WI38 (cell line): ENCODE measurements around the gene CES2.

Experiments used
- H3K4me3 ChIP-seq: 2 replicates; pipeline ENCODE4 v1.5.1; 2011; ENCODE audit warnings: low read depth, mild to moderate bottlenecking, control low read depth, low read length
- TF ChIP-seq, protein P1 (sequence below): IDR thresholded peaks from 2 replicates; pipeline ENCODE4 v1.5.1; 2012; ENCODE audit warnings: low read depth, mild to moderate bottlenecking, control low read depth, low read length

Gene CES2

DNA sequence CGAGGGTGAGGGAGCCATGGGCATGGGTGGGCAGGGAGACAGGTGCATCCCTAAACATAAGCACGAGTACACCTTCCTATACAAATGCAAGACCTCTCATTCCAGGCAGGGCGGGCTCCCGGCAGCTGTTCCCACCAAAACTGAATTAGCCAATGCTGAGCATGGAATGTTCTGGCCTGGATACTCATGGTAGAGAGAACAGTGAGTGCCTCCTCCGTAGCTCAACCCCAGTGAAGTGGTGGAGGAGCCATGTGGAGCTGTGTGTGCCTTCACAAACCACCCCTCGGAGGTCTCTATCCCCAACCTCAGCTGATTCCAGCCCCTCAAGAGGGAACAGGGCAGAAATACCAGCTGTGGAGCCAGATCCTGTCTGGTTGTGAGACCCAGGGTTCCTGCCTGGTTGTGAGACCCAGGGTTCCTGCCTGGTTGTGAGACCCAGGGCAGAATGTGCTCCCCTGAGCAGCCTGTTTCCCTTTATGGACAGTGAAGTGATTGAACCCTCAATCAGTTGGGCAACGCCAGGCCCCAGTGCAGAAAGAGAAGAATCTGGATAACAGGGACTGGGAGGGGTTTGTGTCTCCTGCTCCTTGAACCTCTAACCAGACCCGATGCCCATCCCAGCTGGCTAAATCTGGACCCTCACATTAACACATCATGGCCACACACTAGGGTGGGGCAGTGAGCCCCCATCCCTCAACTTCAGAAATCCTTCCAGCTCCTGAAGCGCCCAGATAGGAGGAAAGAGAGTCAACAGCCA lies 14.2 kb upstream of the CES2 start:
- TF ChIP-seq, protein P1, sequence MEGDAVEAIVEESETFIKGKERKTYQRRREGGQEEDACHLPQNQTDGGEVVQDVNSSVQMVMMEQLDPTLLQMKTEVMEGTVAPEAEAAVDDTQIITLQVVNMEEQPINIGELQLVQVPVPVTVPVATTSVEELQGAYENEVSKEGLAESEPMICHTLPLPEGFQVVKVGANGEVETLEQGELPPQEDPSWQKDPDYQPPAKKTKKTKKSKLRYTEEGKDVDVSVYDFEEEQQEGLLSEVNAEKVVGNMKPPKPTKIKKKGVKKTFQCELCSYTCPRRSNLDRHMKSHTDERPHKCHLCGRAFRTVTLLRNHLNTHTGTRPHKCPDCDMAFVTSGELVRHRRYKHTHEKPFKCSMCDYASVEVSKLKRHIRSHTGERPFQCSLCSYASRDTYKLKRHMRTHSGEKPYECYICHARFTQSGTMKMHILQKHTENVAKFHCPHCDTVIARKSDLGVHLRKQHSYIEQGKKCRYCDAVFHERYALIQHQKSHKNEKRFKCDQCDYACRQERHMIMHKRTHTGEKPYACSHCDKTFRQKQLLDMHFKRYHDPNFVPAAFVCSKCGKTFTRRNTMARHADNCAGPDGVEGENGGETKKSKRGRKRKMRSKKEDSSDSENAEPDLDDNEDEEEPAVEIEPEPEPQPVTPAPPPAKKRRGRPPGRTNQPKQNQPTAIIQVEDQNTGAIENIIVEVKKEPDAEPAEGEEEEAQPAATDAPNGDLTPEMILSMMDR, result no peak
- no peak overlapping the region for H3K4me3 ChIP-seq

GRCh38 chr16:66921729-66922450 lies 13.4 kb upstream of the CES2 start:
- TF ChIP-seq, protein P1, result no peak

DNA sequence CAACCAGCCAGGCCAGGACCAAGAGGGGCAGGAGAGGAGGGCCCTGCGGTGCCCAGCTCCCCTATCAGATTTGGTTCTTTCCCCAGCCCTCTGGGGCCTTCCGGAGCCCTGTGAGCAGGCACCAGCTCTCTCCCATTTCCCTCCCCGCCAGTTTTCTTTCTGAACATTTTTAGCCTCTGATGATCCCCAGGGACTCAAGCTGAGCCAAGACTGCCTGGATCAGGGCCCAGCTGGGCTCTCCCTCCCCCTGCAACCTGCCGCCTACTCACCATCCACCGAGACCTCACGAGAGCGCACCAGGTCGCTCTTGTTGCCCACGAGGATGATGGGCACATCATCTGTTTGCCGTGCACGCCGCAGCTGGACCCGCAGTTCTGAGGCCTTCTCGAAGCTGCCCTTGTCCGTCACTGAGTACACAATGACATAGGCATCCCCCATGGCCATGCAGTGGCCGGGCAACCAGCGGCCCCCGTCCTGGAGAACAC lies 12.0 kb upstream of the CES2 start:
- no peak overlapping the region for H3K4me3 ChIP-seq
- TF ChIP-seq, protein P1, result no peak

More at GRCh38 chr16:66921729-66922450, 13.4 kb upstream of the CES2 start:
- no peak overlapping the region for H3K4me3 ChIP-seq

GRCh38 chr16:66923866-66924265 lies 11.4 kb upstream of the CES2 start:
- no peak overlapping the region for H3K4me3 ChIP-seq

DNA sequence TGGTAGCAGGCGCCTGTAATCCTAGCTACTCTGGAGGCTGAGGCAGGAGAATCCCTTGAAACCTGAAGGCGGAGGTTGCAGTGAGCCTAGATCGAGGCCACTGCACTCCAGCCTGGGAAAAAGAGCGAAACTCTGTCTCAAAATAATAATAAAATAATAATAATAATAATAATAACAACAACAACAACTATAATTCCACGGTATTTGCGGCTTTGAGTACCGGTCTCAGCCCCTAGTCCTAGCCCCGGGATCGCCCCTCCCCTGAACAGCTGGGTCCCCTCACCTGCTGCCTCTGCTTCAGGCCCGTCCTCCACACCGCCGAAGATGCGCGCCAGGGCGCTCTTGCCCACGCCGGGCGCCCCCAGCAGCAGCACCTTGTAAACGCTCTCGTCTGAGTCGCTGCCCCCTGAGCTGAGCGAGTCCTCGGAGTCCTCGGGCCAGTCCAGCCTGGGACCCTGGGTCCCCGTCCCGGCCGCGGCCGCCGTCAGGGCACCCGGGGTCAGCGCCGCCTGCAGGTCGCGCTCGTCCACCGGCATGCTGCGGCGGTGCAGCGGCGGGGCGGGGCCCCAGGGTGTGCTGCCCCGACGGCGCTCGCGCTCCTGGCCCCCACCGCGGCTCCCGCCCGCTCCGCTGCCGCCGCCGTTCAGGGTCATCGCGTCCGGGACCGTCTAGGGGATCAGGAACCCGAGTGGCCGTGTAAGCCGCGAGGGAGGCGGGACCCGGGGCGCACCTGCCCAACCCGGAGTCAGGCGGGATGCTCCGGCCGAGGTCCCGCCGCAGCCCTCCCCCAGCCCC lies 10.6 kb upstream of the CES2 start:
- TF ChIP-seq, protein P1, result 0 out of 2 replicates have a peak, but pooled peaks have one; percentile 7
- H3K4me3 ChIP-seq, result peak overlapping the region; percentile 61

More at GRCh38 chr16:66923866-66924265, 11.4 kb upstream of the CES2 start:
- TF ChIP-seq, protein P1, result no peak

GRCh38 chr16:66925322-66925840 lies 9.9 kb upstream of the CES2 start, which contains the start of gene RRAD:
Gene RRAD (minus strand): TSS chr16:66925535. CDS start chr16:66925179, 356 bp downstream.
- H3K4me3 ChIP-seq, result peak within 1 kb of the TSS; percentile 61
- TF ChIP-seq, protein P1, result no peak
